ENCODE results near the gene COTL1.

- TF ChIP-seq CTCF (IDR thresholded peaks at IDR 0.05) (no peak), POLR2A (IDR thresholded peaks at IDR 0.05) (no peak)
Observed at GRCh38 chr16:84544031-84544773, 73.7 kb downstream of the COTL1 start.

All from adrenal gland (tissue), 5 donors.